ENCODE data around the gene WIPF3. TPM values are rescaled to one million over a fixed set of nuclear protein-coding genes. Genes with fewer than 3 reads are reported as not detected.

WIPF3 gene
- total and polyA plus RNA-seq, 4 donors, result 0.10 to 0.23 (median 0.14) TPM; not detected in 1

- no peak for DNase-seq (ENCODE audit: low spot score)
- WGBS, result 95% methylated on average over 3 of the region's 3 CpGs
- no peak overlapping the region for H3K27ac ChIP-seq (ENCODE audit: low read depth in 1 of 2, low read length in 2 of 2)
Observed at GRCh38 chr7:29839921-29840320, 33.6 kb downstream of the WIPF3 start.

DNA sequence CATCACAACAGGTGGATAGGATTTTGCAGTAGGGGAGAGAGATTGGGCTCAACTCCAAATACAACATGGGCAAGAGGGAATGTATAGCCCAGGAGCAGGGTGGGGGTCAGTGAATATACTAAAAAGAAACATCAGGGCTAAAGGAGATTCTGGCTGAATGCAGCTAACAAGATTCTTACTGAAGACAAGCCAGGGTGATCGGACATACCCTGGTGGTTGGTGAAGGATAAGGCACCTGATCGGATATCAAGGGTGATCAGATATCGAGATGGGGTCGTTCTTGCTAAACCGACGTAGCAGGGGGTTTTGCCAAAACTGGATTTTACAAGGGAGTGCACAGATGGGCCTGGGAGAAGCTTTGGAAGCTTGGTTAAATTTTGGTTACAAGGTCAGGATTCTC is 34.4 kb downstream of the WIPF3 start:
- no peak overlapping the region for H3K9ac ChIP-seq (ENCODE audit: low read depth in 1 of 2, low read length in 2 of 2)
- no peaks in the 10 kb centered on the region for H3K36me3 ChIP-seq (ENCODE audit: control insufficient read depth in 4 of 4, insufficient read depth in 3 of 4, low read depth in 1 of 4, low read length in 3 of 4)
- no peaks in the 10 kb centered on the region for H3K27me3 ChIP-seq (ENCODE audit: control insufficient read depth in 4 of 4, insufficient read depth in 4 of 4, low read length in 3 of 4)
- no peaks in the 10 kb centered on the region for H3K4me1 ChIP-seq (ENCODE audit: control insufficient read depth in 4 of 4, insufficient read depth in 4 of 4, low read length in 3 of 4)
- WGBS, result 88% methylated on average over 6 of the region's 6 CpGs
- H3K9me3 ChIP-seq (ENCODE audit: control insufficient read depth in 4 of 4, low read length in 3 of 4), result no peaks in the 10 kb centered on the region
- no peak for DNase-seq (ENCODE audit: low spot score)
- H3K27ac ChIP-seq (ENCODE audit: low read depth in 1 of 2, low read length in 2 of 2), result no peak overlapping the region
- H3K4me3 ChIP-seq (ENCODE audit: low read depth in 1 of 3, low read length in 3 of 3), result no peak overlapping the region
- no peak for TF ChIP-seq SP1 (IDR thresholded peaks at IDR 0.05)
- TF ChIP-seq, protein P1, sequence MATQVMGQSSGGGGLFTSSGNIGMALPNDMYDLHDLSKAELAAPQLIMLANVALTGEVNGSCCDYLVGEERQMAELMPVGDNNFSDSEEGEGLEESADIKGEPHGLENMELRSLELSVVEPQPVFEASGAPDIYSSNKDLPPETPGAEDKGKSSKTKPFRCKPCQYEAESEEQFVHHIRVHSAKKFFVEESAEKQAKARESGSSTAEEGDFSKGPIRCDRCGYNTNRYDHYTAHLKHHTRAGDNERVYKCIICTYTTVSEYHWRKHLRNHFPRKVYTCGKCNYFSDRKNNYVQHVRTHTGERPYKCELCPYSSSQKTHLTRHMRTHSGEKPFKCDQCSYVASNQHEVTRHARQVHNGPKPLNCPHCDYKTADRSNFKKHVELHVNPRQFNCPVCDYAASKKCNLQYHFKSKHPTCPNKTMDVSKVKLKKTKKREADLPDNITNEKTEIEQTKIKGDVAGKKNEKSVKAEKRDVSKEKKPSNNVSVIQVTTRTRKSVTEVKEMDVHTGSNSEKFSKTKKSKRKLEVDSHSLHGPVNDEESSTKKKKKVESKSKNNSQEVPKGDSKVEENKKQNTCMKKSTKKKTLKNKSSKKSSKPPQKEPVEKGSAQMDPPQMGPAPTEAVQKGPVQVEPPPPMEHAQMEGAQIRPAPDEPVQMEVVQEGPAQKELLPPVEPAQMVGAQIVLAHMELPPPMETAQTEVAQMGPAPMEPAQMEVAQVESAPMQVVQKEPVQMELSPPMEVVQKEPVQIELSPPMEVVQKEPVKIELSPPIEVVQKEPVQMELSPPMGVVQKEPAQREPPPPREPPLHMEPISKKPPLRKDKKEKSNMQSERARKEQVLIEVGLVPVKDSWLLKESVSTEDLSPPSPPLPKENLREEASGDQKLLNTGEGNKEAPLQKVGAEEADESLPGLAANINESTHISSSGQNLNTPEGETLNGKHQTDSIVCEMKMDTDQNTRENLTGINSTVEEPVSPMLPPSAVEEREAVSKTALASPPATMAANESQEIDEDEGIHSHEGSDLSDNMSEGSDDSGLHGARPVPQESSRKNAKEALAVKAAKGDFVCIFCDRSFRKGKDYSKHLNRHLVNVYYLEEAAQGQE (IDR thresholded peaks at IDR 0.05), result no peak
- no peak for TF ChIP-seq JUND (IDR thresholded peaks at IDR 0.05)
- no peak for TF ChIP-seq RXRA (IDR thresholded peaks at IDR 0.05)
- TF ChIP-seq, protein P2, sequence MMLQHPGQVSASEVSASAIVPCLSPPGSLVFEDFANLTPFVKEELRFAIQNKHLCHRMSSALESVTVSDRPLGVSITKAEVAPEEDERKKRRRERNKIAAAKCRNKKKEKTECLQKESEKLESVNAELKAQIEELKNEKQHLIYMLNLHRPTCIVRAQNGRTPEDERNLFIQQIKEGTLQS (IDR thresholded peaks at IDR 0.05), result no peak
- TF ChIP-seq FOXA1 (IDR thresholded peaks at IDR 0.05), result no peak
- TF ChIP-seq, protein P3, sequence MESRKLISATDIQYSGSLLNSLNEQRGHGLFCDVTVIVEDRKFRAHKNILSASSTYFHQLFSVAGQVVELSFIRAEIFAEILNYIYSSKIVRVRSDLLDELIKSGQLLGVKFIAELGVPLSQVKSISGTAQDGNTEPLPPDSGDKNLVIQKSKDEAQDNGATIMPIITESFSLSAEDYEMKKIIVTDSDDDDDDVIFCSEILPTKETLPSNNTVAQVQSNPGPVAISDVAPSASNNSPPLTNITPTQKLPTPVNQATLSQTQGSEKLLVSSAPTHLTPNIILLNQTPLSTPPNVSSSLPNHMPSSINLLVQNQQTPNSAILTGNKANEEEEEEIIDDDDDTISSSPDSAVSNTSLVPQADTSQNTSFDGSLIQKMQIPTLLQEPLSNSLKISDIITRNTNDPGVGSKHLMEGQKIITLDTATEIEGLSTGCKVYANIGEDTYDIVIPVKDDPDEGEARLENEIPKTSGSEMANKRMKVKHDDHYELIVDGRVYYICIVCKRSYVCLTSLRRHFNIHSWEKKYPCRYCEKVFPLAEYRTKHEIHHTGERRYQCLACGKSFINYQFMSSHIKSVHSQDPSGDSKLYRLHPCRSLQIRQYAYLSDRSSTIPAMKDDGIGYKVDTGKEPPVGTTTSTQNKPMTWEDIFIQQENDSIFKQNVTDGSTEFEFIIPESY (IDR thresholded peaks at IDR 0.05), result no peak
- TF ChIP-seq NR2F2 (IDR thresholded peaks at IDR 0.05), result no peak
- TF ChIP-seq, protein P4, sequence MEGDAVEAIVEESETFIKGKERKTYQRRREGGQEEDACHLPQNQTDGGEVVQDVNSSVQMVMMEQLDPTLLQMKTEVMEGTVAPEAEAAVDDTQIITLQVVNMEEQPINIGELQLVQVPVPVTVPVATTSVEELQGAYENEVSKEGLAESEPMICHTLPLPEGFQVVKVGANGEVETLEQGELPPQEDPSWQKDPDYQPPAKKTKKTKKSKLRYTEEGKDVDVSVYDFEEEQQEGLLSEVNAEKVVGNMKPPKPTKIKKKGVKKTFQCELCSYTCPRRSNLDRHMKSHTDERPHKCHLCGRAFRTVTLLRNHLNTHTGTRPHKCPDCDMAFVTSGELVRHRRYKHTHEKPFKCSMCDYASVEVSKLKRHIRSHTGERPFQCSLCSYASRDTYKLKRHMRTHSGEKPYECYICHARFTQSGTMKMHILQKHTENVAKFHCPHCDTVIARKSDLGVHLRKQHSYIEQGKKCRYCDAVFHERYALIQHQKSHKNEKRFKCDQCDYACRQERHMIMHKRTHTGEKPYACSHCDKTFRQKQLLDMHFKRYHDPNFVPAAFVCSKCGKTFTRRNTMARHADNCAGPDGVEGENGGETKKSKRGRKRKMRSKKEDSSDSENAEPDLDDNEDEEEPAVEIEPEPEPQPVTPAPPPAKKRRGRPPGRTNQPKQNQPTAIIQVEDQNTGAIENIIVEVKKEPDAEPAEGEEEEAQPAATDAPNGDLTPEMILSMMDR (IDR thresholded peaks at IDR 0.05; ENCODE audit: low read depth, low read length, missing input control), result no peak
- no peak for TF ChIP-seq GABPA (IDR thresholded peaks at IDR 0.05 in 1 of 2, conservative IDR thresholded peaks at IDR 0.05 in 1 of 2)
- TF ChIP-seq HNF4A (conservative IDR thresholded peaks at IDR 0.05), result no peak
- TF ChIP-seq FOXA2 (IDR thresholded peaks at IDR 0.05), result no peak

More at GRCh38 chr7:29839921-29840320, 33.6 kb downstream of the WIPF3 start:
- H3K4me3 ChIP-seq (ENCODE audit: low read depth in 1 of 3, low read length in 3 of 3), result no peak overlapping the region
- H3K36me3 ChIP-seq (ENCODE audit: control insufficient read depth in 4 of 4, insufficient read depth in 3 of 4, low read depth in 1 of 4, low read length in 3 of 4), result no peaks in the 10 kb centered on the region
- H3K9ac ChIP-seq (ENCODE audit: low read depth in 1 of 2, low read length in 2 of 2), result no peak overlapping the region
- H3K27me3 ChIP-seq (ENCODE audit: control insufficient read depth in 4 of 4, insufficient read depth in 4 of 4, low read length in 3 of 4), result no peaks in the 10 kb centered on the region
- TF ChIP-seq RAD21 (IDR thresholded peaks at IDR 0.05), result no peak
- TF ChIP-seq TAF1 (conservative IDR thresholded peaks at IDR 0.05), result no peak
- H3K9me3 ChIP-seq (ENCODE audit: control insufficient read depth in 4 of 4, low read length in 3 of 4), result no peaks in the 10 kb centered on the region
- H3K4me1 ChIP-seq (ENCODE audit: control insufficient read depth in 4 of 4, insufficient read depth in 4 of 4, low read length in 3 of 4), result no peaks in the 10 kb centered on the region

All from liver (tissue), 9 donors.